ENCODE results near the gene TMF1. TPM values are rescaled to one million over a fixed set of nuclear protein-coding genes. Genes with fewer than 3 reads are reported as not detected.

Gene TMF1
- total RNA-seq, 1 donor from 2014 or later: 35.7 TPM

GRCh38 chr3:69066121-69066520 lies 14.0 kb upstream of the TMF1 start:
- no peaks in the 10 kb centered on the region for H3K27me3 Mint-ChIP-seq (ENCODE audit: low read depth)
- H3K27ac Mint-ChIP-seq: peak overlapping the region; percentile 71
- H3K4me1 Mint-ChIP-seq (ENCODE audit: low read depth): peaks cover 44% of the 10 kb centered on the region
- H3K36me3 Mint-ChIP-seq (ENCODE audit: low read depth): peaks cover 60% of the 10 kb centered on the region
- H3K4me3 Mint-ChIP-seq (ENCODE audit: low read depth): no peak overlapping the region
- DNase-seq (ENCODE audit: low spot score): no peak
- no peaks in the 10 kb centered on the region for H3K9me3 Mint-ChIP-seq
- intact Hi-C loops (cut with micrococcal nuclease): loop anchor here (5.0 kb wide), 1 partner anchor 41 kb away; no protein-coding TSS in a partner anchor

- no peak for DNase-seq (ENCODE audit: low spot score)
- Mint-ChIP-seq H3K27me3 (ENCODE audit: low read depth) (no peaks in the 10 kb centered on the region), H3K4me1 (ENCODE audit: low read depth) (peaks cover 43% of the 10 kb centered on the region), H3K4me3 (ENCODE audit: low read depth) (peak overlapping the region; percentile 47), H3K36me3 (ENCODE audit: low read depth) (peaks cover 60% of the 10 kb centered on the region), H3K27ac (peak overlapping the region; percentile 71), H3K9me3 (peaks cover 4% of the 10 kb centered on the region)
- intact Hi-C loops (cut with micrococcal nuclease): loop anchor here (1.0 to 5.0 kb wide), 2 partner anchors 15 to 42 kb away; partner anchors contain the start of gene UBA3
Measured at GRCh38 chr3:69065318-69065964, 13.3 kb upstream of the TMF1 start.

GRCh38 chr3:69063636-69064035 lies 11.5 kb upstream of the TMF1 start:
- Mint-ChIP-seq H3K4me1 (ENCODE audit: low read depth) (peaks cover 57% of the 10 kb centered on the region), H3K4me3 (ENCODE audit: low read depth) (no peak overlapping the region), H3K36me3 (ENCODE audit: low read depth) (peaks cover 70% of the 10 kb centered on the region), H3K27me3 (ENCODE audit: low read depth) (no peaks in the 10 kb centered on the region), H3K9me3 (peaks cover 4% of the 10 kb centered on the region), H3K27ac (peak overlapping the region; percentile 64)
- no peak for DNase-seq (ENCODE audit: low spot score)
- intact Hi-C loops (cut with micrococcal nuclease): no loop called here

GRCh38 chr3:69059688-69060087 lies 7.6 kb upstream of the TMF1 start:
- H3K27ac Mint-ChIP-seq: peak overlapping the region; percentile 72
- peaks cover 4% of the 10 kb centered on the region for H3K9me3 Mint-ChIP-seq
- intact Hi-C loops (cut with micrococcal nuclease): loop anchor here (1.0 kb wide), 1 partner anchor 23 kb away; no protein-coding TSS in a partner anchor
- peaks cover 63% of the 10 kb centered on the region for H3K4me1 Mint-ChIP-seq (ENCODE audit: low read depth)
- no peak for DNase-seq (ENCODE audit: low spot score)
- H3K4me3 Mint-ChIP-seq (ENCODE audit: low read depth): no peak overlapping the region
- H3K27me3 Mint-ChIP-seq (ENCODE audit: low read depth): no peaks in the 10 kb centered on the region
- peaks cover 80% of the 10 kb centered on the region for H3K36me3 Mint-ChIP-seq (ENCODE audit: low read depth)

GRCh38 chr3:69058947-69059224 lies 6.8 kb upstream of the TMF1 start:
- peaks cover 75% of the 10 kb centered on the region for H3K36me3 Mint-ChIP-seq (ENCODE audit: low read depth)
- H3K9me3 Mint-ChIP-seq: peaks cover 4% of the 10 kb centered on the region
- peak overlapping the region; percentile 72 for H3K27ac Mint-ChIP-seq
- DNase-seq (ENCODE audit: low spot score): no peak
- intact Hi-C loops (cut with micrococcal nuclease): loop anchor here (1.0 kb wide), 1 partner anchor 23 kb away; no protein-coding TSS in a partner anchor
- H3K4me3 Mint-ChIP-seq (ENCODE audit: low read depth): peak overlapping the region; percentile 15
- no peaks in the 10 kb centered on the region for H3K27me3 Mint-ChIP-seq (ENCODE audit: low read depth)
- peaks cover 55% of the 10 kb centered on the region for H3K4me1 Mint-ChIP-seq (ENCODE audit: low read depth)

GRCh38 chr3:69058180-69058946 lies 6.2 kb upstream of the TMF1 start:
- H3K27me3 Mint-ChIP-seq (ENCODE audit: low read depth): no peaks in the 10 kb centered on the region
- peak overlapping the region; percentile 15 for H3K4me3 Mint-ChIP-seq (ENCODE audit: low read depth)
- intact Hi-C loops (cut with micrococcal nuclease): no loop called here
- peaks cover 70% of the 10 kb centered on the region for H3K36me3 Mint-ChIP-seq (ENCODE audit: low read depth)
- H3K9me3 Mint-ChIP-seq: peaks cover 4% of the 10 kb centered on the region
- no peak for DNase-seq (ENCODE audit: low spot score)
- H3K27ac Mint-ChIP-seq: peak overlapping the region; percentile 72
- peaks cover 50% of the 10 kb centered on the region for H3K4me1 Mint-ChIP-seq (ENCODE audit: low read depth)

- no peaks in the 10 kb centered on the region for H3K27me3 Mint-ChIP-seq (ENCODE audit: low read depth)
- peaks cover 36% of the 10 kb centered on the region for H3K4me1 Mint-ChIP-seq (ENCODE audit: low read depth)
Measured at GRCh38 chr3:69052472-69052898, 352 bp upstream of the TMF1 start.

GRCh38 chr3:69048990-69049389 lies 3.1 kb downstream of the TMF1 start:
- no peak for DNase-seq (ENCODE audit: low spot score)
- intact Hi-C loops (cut with micrococcal nuclease): no loop called here
- Mint-ChIP-seq H3K27ac (no peak overlapping the region), H3K4me1 (ENCODE audit: low read depth) (peaks cover 37% of the 10 kb centered on the region), H3K36me3 (ENCODE audit: low read depth) (peaks cover 38% of the 10 kb centered on the region), H3K9me3 (no peaks in the 10 kb centered on the region), H3K27me3 (ENCODE audit: low read depth) (no peaks in the 10 kb centered on the region), H3K4me3 (ENCODE audit: low read depth) (no peak overlapping the region)

More at GRCh38 chr3:69052472-69052898, 352 bp upstream of the TMF1 start:
- no peaks in the 10 kb centered on the region for H3K9me3 Mint-ChIP-seq
- intact Hi-C loops (cut with micrococcal nuclease): loop anchor here (1.0 to 5.0 kb wide), 3 partner anchors 32 to 42 kb away; partner anchors contain the start of genes ARL6IP5 and EOGT
- peak overlapping the region; percentile 94 for H3K4me3 Mint-ChIP-seq (ENCODE audit: low read depth)
- H3K27ac Mint-ChIP-seq: peak overlapping the region; percentile 92
- peaks cover 39% of the 10 kb centered on the region for H3K36me3 Mint-ChIP-seq (ENCODE audit: low read depth)
- no peak for DNase-seq (ENCODE audit: low spot score)

- Mint-ChIP-seq H3K36me3 (ENCODE audit: low read depth) (peaks cover 56% of the 10 kb centered on the region), H3K27me3 (ENCODE audit: low read depth) (no peaks in the 10 kb centered on the region), H3K27ac (no peak overlapping the region), H3K9me3 (no peaks in the 10 kb centered on the region), H3K4me1 (ENCODE audit: low read depth) (peaks cover 24% of the 10 kb centered on the region), H3K4me3 (ENCODE audit: low read depth) (no peak overlapping the region)
- DNase-seq (ENCODE audit: low spot score): no peak
- intact Hi-C loops (cut with micrococcal nuclease): no loop called here
Measured at GRCh38 chr3:69044608-69045007, 7.5 kb downstream of the TMF1 start.

- no peak for DNase-seq (ENCODE audit: low spot score)
- no peak overlapping the region for H3K4me3 Mint-ChIP-seq (ENCODE audit: low read depth)
- H3K27me3 Mint-ChIP-seq (ENCODE audit: low read depth): no peaks in the 10 kb centered on the region
- H3K4me1 Mint-ChIP-seq (ENCODE audit: low read depth): peaks cover 18% of the 10 kb centered on the region
- H3K9me3 Mint-ChIP-seq: no peaks in the 10 kb centered on the region
- intact Hi-C loops (cut with micrococcal nuclease): loop anchor here (2.0 kb wide), 3 partner anchors 17 to 61 kb away; no protein-coding TSS in a partner anchor
- peaks cover 62% of the 10 kb centered on the region for H3K36me3 Mint-ChIP-seq (ENCODE audit: low read depth)
- H3K27ac Mint-ChIP-seq: peak overlapping the region; percentile 78
Measured at GRCh38 chr3:69033470-69033869, 18.7 kb downstream of the TMF1 start.

GRCh38 chr3:69032737-69033136 lies 19.4 kb downstream of the TMF1 start:
- Mint-ChIP-seq H3K27me3 (ENCODE audit: low read depth) (no peaks in the 10 kb centered on the region), H3K36me3 (ENCODE audit: low read depth) (peaks cover 64% of the 10 kb centered on the region), H3K9me3 (no peaks in the 10 kb centered on the region), H3K4me3 (ENCODE audit: low read depth) (peak overlapping the region; percentile 26), H3K27ac (peak overlapping the region; percentile 78), H3K4me1 (ENCODE audit: low read depth) (peaks cover 18% of the 10 kb centered on the region)
- intact Hi-C loops (cut with micrococcal nuclease): loop anchor here (2.0 kb wide), 3 partner anchors 18 to 62 kb away; no protein-coding TSS in a partner anchor
- DNase-seq (ENCODE audit: low spot score): no peak

- DNase-seq (ENCODE audit: low spot score): no peak
- Mint-ChIP-seq H3K27ac (peak overlapping the region; percentile 72), H3K4me1 (ENCODE audit: low read depth) (peaks cover 18% of the 10 kb centered on the region), H3K36me3 (ENCODE audit: low read depth) (peaks cover 67% of the 10 kb centered on the region), H3K27me3 (ENCODE audit: low read depth) (no peaks in the 10 kb centered on the region), H3K9me3 (no peaks in the 10 kb centered on the region), H3K4me3 (ENCODE audit: low read depth) (no peak overlapping the region)
- intact Hi-C loops (cut with micrococcal nuclease): loop anchor here (2.0 kb wide), 3 partner anchors 19 to 63 kb away; no protein-coding TSS in a partner anchor
Measured at GRCh38 chr3:69032142-69032541, 20.0 kb downstream of the TMF1 start.

- intact Hi-C loops (cut with micrococcal nuclease): loop anchor here (2.0 kb wide), 3 partner anchors 19 to 63 kb away; no protein-coding TSS in a partner anchor
- DNase-seq (ENCODE audit: low spot score): no peak
- Mint-ChIP-seq H3K27me3 (ENCODE audit: low read depth) (no peaks in the 10 kb centered on the region), H3K4me1 (ENCODE audit: low read depth) (peaks cover 18% of the 10 kb centered on the region), H3K27ac (no peak overlapping the region), H3K9me3 (no peaks in the 10 kb centered on the region), H3K36me3 (ENCODE audit: low read depth) (peaks cover 64% of the 10 kb centered on the region), H3K4me3 (ENCODE audit: low read depth) (no peak overlapping the region)
Measured at GRCh38 chr3:69031635-69032034, 20.5 kb downstream of the TMF1 start.
